Mesenchymal stem cell (in vitro differentiated cells and primary cell): ENCODE data around the gene ENPP3.

Experiments
- DNase-seq: peaks from one replicate; pipeline ENCODE4 v3.0.0-alpha.2; 2013
- H2AFZ ChIP-seq: one replicate; pipeline ENCODE4 v1.6.1; 2013; ENCODE audit warnings: low read depth, mild to moderate bottlenecking, control low read depth, inconsistent platforms, low read length, moderate library complexity
- H2AK5ac ChIP-seq: 2 replicates; pipeline ENCODE4 v1.6.1; 2013; ENCODE audit warnings: low read length, moderate library complexity, mild to moderate bottlenecking, inconsistent platforms; ENCODE audit not compliant: severe bottlenecking
- H2BK120ac ChIP-seq: one replicate; pipeline ENCODE4 v1.6.1; 2013; ENCODE audit warnings: low read depth, mild to moderate bottlenecking, inconsistent platforms, low read length, moderate library complexity
- H2BK12ac ChIP-seq, 2 experiments: one replicate each; pipeline ENCODE4 v1.6.1; 2013; ENCODE audit warnings: inconsistent platforms in 2 of 2, low read length in 2 of 2, mild to moderate bottlenecking in 2 of 2, moderate library complexity in 2 of 2, control low read depth in 1 of 2
- H2BK15ac ChIP-seq: one replicate; pipeline ENCODE4 v1.6.1; 2013; ENCODE audit warnings: mild to moderate bottlenecking, low read depth, inconsistent platforms; ENCODE audit not compliant: poor library complexity, severe bottlenecking
- H2BK5ac ChIP-seq: 2 replicates; pipeline ENCODE4 v1.6.1; 2013; ENCODE audit warnings: low read depth, mild to moderate bottlenecking, low read length, control low read depth, inconsistent platforms; ENCODE audit not compliant: poor library complexity, severe bottlenecking
- H3K14ac ChIP-seq, 2 experiments: one replicate each; pipeline ENCODE4 v1.6.1; 2013; ENCODE audit warnings: inconsistent platforms in 2 of 2, low read length in 2 of 2, control low read depth in 1 of 2, mild to moderate bottlenecking in 1 of 2, moderate library complexity in 1 of 2
- H3K18ac ChIP-seq, 2 experiments: one replicate each; pipeline ENCODE4 v1.6.1; 2013; ENCODE audit warnings: inconsistent platforms in 2 of 2, low read length in 2 of 2, control low read depth in 1 of 2, low read depth in 1 of 2, mild to moderate bottlenecking in 1 of 2
- H3K23ac ChIP-seq, 2 experiments: one replicate each; pipeline ENCODE4 v1.6.1; 2013; ENCODE audit warnings: inconsistent platforms in 2 of 2, low read length in 2 of 2, mild to moderate bottlenecking in 2 of 2, moderate library complexity in 2 of 2, control low read depth in 1 of 2
- H3K27ac ChIP-seq: 2 replicates; pipeline ENCODE4 v1.5.1; 2013; ENCODE audit warnings: mild to moderate bottlenecking, moderate library complexity, low read length, control low read depth, inconsistent platforms; ENCODE audit not compliant: poor library complexity, severe bottlenecking
- H3K27me3 ChIP-seq, 2 experiments: 2 replicates each; pipeline versions ENCODE4 v1.6.1 to v1.7.0; 2013; ENCODE audit warnings: low read length in 2 of 2, mild to moderate bottlenecking in 2 of 2, moderate library complexity in 2 of 2, control low read depth in 1 of 2, inconsistent platforms in 1 of 2; ENCODE audit not compliant: control insufficient read depth in 1 of 2, insufficient read depth in 1 of 2
- H3K36me3 ChIP-seq, 2 experiments: 2 replicates each; pipeline versions ENCODE4 v1.6.1 to v1.7.0; 2013; ENCODE audit warnings: low read length in 2 of 2, control low read depth in 1 of 2, inconsistent platforms in 1 of 2, low read depth in 1 of 2, mild to moderate bottlenecking in 1 of 2; ENCODE audit not compliant: insufficient read depth in 2 of 2, control insufficient read depth in 1 of 2
- H3K4ac ChIP-seq, 2 experiments: one replicate each; pipeline ENCODE4 v1.6.1; 2013; ENCODE audit warnings: inconsistent platforms in 2 of 2, low read length in 2 of 2, mild to moderate bottlenecking in 2 of 2, moderate library complexity in 2 of 2, control low read depth in 1 of 2, low read depth in 1 of 2
- H3K4me1 ChIP-seq: 2 replicates; pipeline ENCODE4 v1.6.1; 2013; ENCODE audit warnings: low read depth, low read length, control low read depth; ENCODE audit not compliant: control insufficient read depth, insufficient read depth
- H3K4me2 ChIP-seq: 2 replicates; pipeline ENCODE4 v1.6.1; 2013; ENCODE audit warnings: low read length, mild to moderate bottlenecking, inconsistent platforms; ENCODE audit not compliant: poor library complexity, severe bottlenecking
- H3K4me3 ChIP-seq, 2 experiments: 2 replicates each; pipeline versions ENCODE4 v1.5.1 to v1.7.0; 2013; ENCODE audit warnings: low read length in 2 of 2, mild to moderate bottlenecking in 2 of 2, control low read depth in 1 of 2, low read depth in 1 of 2; ENCODE audit not compliant: insufficient read depth in 1 of 2
- H3K79me1 ChIP-seq: replicated peaks from 2 replicates; pipeline ENCODE4 v1.6.1; 2013; ENCODE audit warnings: mild to moderate bottlenecking, control low read depth, low read length, inconsistent platforms; ENCODE audit not compliant: poor library complexity, severe bottlenecking
- H3K9ac ChIP-seq: 2 replicates; pipeline ENCODE4 v1.7.0; 2013; ENCODE audit warnings: mild to moderate bottlenecking, low read length, moderate library complexity
- H3K9me3 ChIP-seq: 2 replicates; pipeline ENCODE4 v1.7.0; 2013; ENCODE audit warnings: mild to moderate bottlenecking, low read length; ENCODE audit not compliant: control insufficient read depth
- H4K8ac ChIP-seq: one replicate; pipeline ENCODE4 v1.6.1; 2013; ENCODE audit warnings: inconsistent platforms, mild to moderate bottlenecking, low read length, moderate library complexity
- H4K91ac ChIP-seq: one replicate; pipeline ENCODE4 v1.6.1; 2013; ENCODE audit warnings: mild to moderate bottlenecking, low read length, inconsistent platforms
- whole genome bisulfite sequencing: methylation state at CpG from one replicate; pipeline ENCODE4 v1.1.7; 2013; ENCODE audit warnings: mixed read lengths; 5-methylcytosine and 5-hydroxymethylcytosine counted together

The ENPP3 gene

DNA sequence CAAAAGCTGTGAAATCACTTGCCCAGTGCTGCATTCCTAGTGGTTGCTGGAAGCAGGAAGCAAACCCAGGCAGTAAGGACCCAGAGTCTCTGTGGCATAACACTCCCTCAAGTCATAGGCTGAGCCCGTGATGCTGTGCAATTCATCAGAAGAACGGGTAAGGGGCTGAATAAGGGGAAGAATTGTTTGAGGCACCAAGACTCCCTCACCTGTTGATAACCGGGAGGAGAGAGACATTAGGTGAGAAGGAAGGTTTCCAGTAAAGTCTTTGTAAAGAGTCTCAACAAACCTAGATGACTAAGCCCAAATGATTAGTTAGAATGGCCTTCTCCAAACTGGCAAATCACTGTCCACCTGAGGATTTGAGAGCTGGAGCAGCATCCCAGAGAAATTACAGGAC lies 18.3 kb downstream of the ENPP3 start:
- no peak for DNase-seq
- H2BK5ac ChIP-seq, result no peak overlapping the region
- H3K36me3 ChIP-seq, result no peaks in the 10 kb centered on the region
- H3K4me2 ChIP-seq, result no peak overlapping the region
- no peak overlapping the region for H3K18ac ChIP-seq
- no peak overlapping the region for H3K4ac ChIP-seq
- H3K27me3 ChIP-seq, result no peaks in the 10 kb centered on the region
- H3K14ac ChIP-seq, result no peak overlapping the region
- no peak overlapping the region for H3K23ac ChIP-seq
- H2BK15ac ChIP-seq, result no peak overlapping the region
- no peak overlapping the region for H3K4me3 ChIP-seq
- H2BK120ac ChIP-seq, result no peak overlapping the region
- 96% methylated on average over 3 of the region's 3 CpGs for WGBS
- no peaks in the 10 kb centered on the region for H3K9me3 ChIP-seq
- H3K79me1 ChIP-seq, result no peaks in the 10 kb centered on the region
- H3K4me1 ChIP-seq, result peaks cover 2% of the 10 kb centered on the region
- no peak overlapping the region for H3K27ac ChIP-seq
- no peak overlapping the region for H4K8ac ChIP-seq
- H2BK12ac ChIP-seq, result no peak overlapping the region
- no peak overlapping the region for H2AK5ac ChIP-seq
- H2AFZ ChIP-seq, result no peak overlapping the region
- no peak overlapping the region for H4K91ac ChIP-seq
- H3K9ac ChIP-seq, result no peak overlapping the region

DNA sequence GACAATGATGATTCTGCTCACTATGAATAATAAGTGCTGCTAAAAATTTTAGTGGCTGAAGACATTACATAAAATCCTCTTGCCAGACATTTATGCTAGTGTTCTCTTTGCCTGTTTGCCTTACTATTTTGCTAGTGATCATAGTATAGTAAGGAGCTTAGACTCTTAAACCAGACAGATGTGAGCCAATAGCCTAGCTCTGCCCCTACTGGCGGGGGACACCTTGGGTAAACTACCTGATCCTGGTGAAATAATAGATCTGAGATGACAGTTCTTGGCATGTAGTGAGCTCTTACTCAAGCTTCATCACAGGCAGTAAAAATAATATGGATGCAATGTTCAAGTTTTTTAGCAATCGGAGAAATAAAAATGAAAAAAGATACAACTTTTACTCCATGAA lies 18.8 kb downstream of the ENPP3 start:
- Histone ChIP-seq H3K36me3 (no peaks in the 10 kb centered on the region), H3K4ac (no peak overlapping the region), H2BK15ac (no peak overlapping the region), H3K79me1 (no peaks in the 10 kb centered on the region), H2AFZ (no peak overlapping the region), H3K9me3 (no peaks in the 10 kb centered on the region), H4K91ac (no peak overlapping the region), H3K18ac (no peak overlapping the region), H2BK5ac (no peak overlapping the region), H3K27me3 (no peaks in the 10 kb centered on the region), H3K14ac (no peak overlapping the region), H3K4me3 (no peak overlapping the region), H2AK5ac (no peak overlapping the region), H2BK12ac (no peak overlapping the region), H4K8ac (no peak overlapping the region), H3K4me1 (peaks cover 2% of the 10 kb centered on the region), H2BK120ac (no peak overlapping the region), H3K4me2 (no peak overlapping the region), H3K23ac (no peak overlapping the region), H3K27ac (no peak overlapping the region), H3K9ac (no peak overlapping the region)
- WGBS, result 84% methylated on average over 1 of the region's 2 CpGs
- no peak for DNase-seq

DNA sequence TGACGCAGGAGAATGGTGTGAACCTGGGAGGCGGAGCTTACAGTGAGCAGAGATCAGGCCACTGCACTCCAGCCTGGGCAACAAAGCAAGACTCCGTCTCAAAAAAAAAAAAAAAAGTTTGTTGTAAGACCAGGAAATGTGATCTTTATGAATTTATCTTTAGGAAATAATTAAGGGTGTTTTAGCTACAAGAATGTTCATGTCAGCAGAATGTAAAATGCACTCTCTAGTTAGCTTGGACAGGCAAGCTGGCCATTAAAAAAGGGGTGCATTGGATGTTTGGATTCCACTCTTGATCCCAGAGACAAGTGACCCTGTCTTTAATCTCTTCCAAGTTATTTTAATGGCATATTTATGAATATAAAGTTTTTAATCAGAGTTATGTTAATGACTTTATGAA lies 19.6 kb downstream of the ENPP3 start:
- Histone ChIP-seq H3K79me1 (no peaks in the 10 kb centered on the region), H3K14ac (no peak overlapping the region), H3K9ac (no peak overlapping the region), H3K4me2 (no peak overlapping the region), H2BK12ac (no peak overlapping the region), H4K91ac (no peak overlapping the region), H2BK120ac (no peak overlapping the region), H3K36me3 (no peaks in the 10 kb centered on the region), H2BK15ac (no peak overlapping the region), H3K27ac (no peak overlapping the region), H2BK5ac (no peak overlapping the region), H2AK5ac (no peak overlapping the region), H3K27me3 (no peaks in the 10 kb centered on the region), H3K9me3 (no peaks in the 10 kb centered on the region), H3K4me3 (no peak overlapping the region), H4K8ac (no peak overlapping the region), H3K4me1 (peaks cover 2% of the 10 kb centered on the region), H2AFZ (no peak overlapping the region), H3K4ac (no peak overlapping the region), H3K18ac (no peak overlapping the region), H3K23ac (no peak overlapping the region)
- WGBS, result 96% methylated on average over 3 of the region's 3 CpGs
- DNase-seq, result no peak

DNA sequence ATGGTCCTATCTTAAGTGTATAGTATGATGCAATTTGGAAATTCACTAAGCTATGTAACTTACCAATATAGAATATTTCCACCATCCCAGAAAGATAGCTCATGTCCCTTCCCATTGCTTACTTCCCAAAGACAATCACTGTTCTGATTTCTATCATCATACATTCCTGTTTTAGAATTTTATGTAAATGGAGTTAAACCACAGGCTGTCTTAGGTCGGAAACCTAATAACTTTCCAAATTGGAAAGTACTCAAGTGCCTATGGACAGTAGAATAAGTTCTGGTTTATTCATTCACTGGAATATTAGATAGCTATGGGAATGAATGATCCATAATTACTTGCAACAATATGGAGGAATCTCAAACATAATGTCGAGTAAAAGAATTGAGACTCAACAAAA lies 20.1 kb downstream of the ENPP3 start:
- peaks cover 2% of the 10 kb centered on the region for H3K4me1 ChIP-seq
- no peaks in the 10 kb centered on the region for H3K27me3 ChIP-seq
- no peaks in the 10 kb centered on the region for H3K79me1 ChIP-seq
- H3K4me3 ChIP-seq, result no peak overlapping the region
- H3K18ac ChIP-seq, result no peak overlapping the region
- H3K27ac ChIP-seq, result no peak overlapping the region
- no peaks in the 10 kb centered on the region for H3K36me3 ChIP-seq
- H2AK5ac ChIP-seq, result no peak overlapping the region
- no peak overlapping the region for H4K91ac ChIP-seq
- no peak overlapping the region for H2BK12ac ChIP-seq
- H3K9me3 ChIP-seq, result no peaks in the 10 kb centered on the region
- no peak overlapping the region for H3K14ac ChIP-seq
- WGBS, result no CpG with 5 or more reads among the region's 2 CpGs
- H2BK5ac ChIP-seq, result no peak overlapping the region
- H2BK120ac ChIP-seq, result no peak overlapping the region
- H3K4ac ChIP-seq, result no peak overlapping the region
- no peak overlapping the region for H2BK15ac ChIP-seq
- H3K4me2 ChIP-seq, result no peak overlapping the region
- H3K23ac ChIP-seq, result no peak overlapping the region
- H2AFZ ChIP-seq, result no peak overlapping the region
- no peak for DNase-seq
- H4K8ac ChIP-seq, result no peak overlapping the region
- no peak overlapping the region for H3K9ac ChIP-seq
